GM21529 (cell line): Measurements from ENCODE around the gene SMARCE1.
"Not testable (repeated sequence)": the region's sequence is repeated elsewhere in the genome, so short reads cannot be mapped to it uniquely, and the experiment has no call there.

Experiments
- ATAC-seq: cut with Tn5 transposase; IDR thresholded peaks from one replicate; pipeline ENCODE4 v1.9.1; 2021; ENCODE audit not compliant: unreplicated experiment

SMARCE1 gene

GRCh38 chr17:40586264-40586663 lies 61.4 kb downstream of the SMARCE1 start:
- ATAC-seq, result not testable (repeated sequence)

GRCh38 chr17:40584950-40585349 lies 62.7 kb downstream of the SMARCE1 start:
- ATAC-seq, result not testable (repeated sequence)

- ATAC-seq, result peak; percentile 78
Observed at GRCh38 chr17:40582328-40582901, 65.2 kb downstream of the SMARCE1 start.

- ATAC-seq, result no peak
Observed at GRCh38 chr17:40580140-40580539, 67.5 kb downstream of the SMARCE1 start.

- ATAC-seq, result no peak
Observed at GRCh38 chr17:40579471-40579870, 68.1 kb downstream of the SMARCE1 start.

- peak; percentile 58 for ATAC-seq
Observed at GRCh38 chr17:40577611-40578065, 70.0 kb downstream of the SMARCE1 start.

GRCh38 chr17:40576113-40576740 lies 71.4 kb downstream of the SMARCE1 start:
- no peak for ATAC-seq
